RKO (cell line): ENCODE measurements around the gene MICAL3.
"Not testable (repeated sequence)": the region's sequence is repeated elsewhere in the genome, so short reads cannot be mapped to it uniquely, and the experiment has no call there.

Source experiments
- DNase-seq: peaks from one replicate; pipeline ENCODE4 v3.0.0-alpha.2; 2016; ENCODE audit warnings: low spot score

The MICAL3 gene

GRCh38 chr22:17997456-17997855 is 26.9 kb downstream of the MICAL3 start:
- no peak for DNase-seq

- DNase-seq: not testable (repeated sequence)
Measured at GRCh38 chr22:17995256-17995655, 29.1 kb downstream of the MICAL3 start.

GRCh38 chr22:17994424-17995108 is 29.8 kb downstream of the MICAL3 start:
- no peak for DNase-seq

GRCh38 chr22:17992976-17993375 is 31.4 kb downstream of the MICAL3 start:
- DNase-seq: not testable (repeated sequence)

GRCh38 chr22:17991992-17992391 is 32.4 kb downstream of the MICAL3 start:
- not testable (repeated sequence) for DNase-seq

GRCh38 chr22:17990942-17991341 is 33.4 kb downstream of the MICAL3 start:
- no peak for DNase-seq

GRCh38 chr22:17990147-17990546 is 34.2 kb downstream of the MICAL3 start:
- no peak for DNase-seq

GRCh38 chr22:17988800-17989513 is 35.4 kb downstream of the MICAL3 start:
- no peak for DNase-seq

GRCh38 chr22:17985606-17986005 is 38.8 kb downstream of the MICAL3 start:
- DNase-seq: no peak

- not testable (repeated sequence) for DNase-seq
Measured at GRCh38 chr22:17985071-17985470, 39.3 kb downstream of the MICAL3 start.

- no peak for DNase-seq
Measured at GRCh38 chr22:17984114-17984513, 40.2 kb downstream of the MICAL3 start.

- no peak for DNase-seq
Measured at GRCh38 chr22:17982572-17983141, 41.7 kb downstream of the MICAL3 start.

GRCh38 chr22:17981497-17981896 is 42.9 kb downstream of the MICAL3 start:
- DNase-seq: no peak

GRCh38 chr22:17980638-17981051 is 43.7 kb downstream of the MICAL3 start:
- DNase-seq: no peak

GRCh38 chr22:17980015-17980590 is 44.3 kb downstream of the MICAL3 start:
- DNase-seq: no peak

- DNase-seq: no peak
Measured at GRCh38 chr22:17978027-17978426, 46.3 kb downstream of the MICAL3 start.

GRCh38 chr22:17977371-17977770 is 47.0 kb downstream of the MICAL3 start:
- no peak for DNase-seq

- DNase-seq: no peak
Measured at GRCh38 chr22:17976121-17976520, 48.2 kb downstream of the MICAL3 start.

- no peak for DNase-seq
Measured at GRCh38 chr22:17974703-17975372, 49.5 kb downstream of the MICAL3 start.

GRCh38 chr22:17974087-17974486 is 50.3 kb downstream of the MICAL3 start:
- no peak for DNase-seq

- no peak for DNase-seq
Measured at GRCh38 chr22:17973217-17973616, 51.1 kb downstream of the MICAL3 start.
